Keratinocyte (primary cell): ENCODE results near the gene TCN1. TPM values are rescaled to one million over a fixed set of nuclear protein-coding genes. Genes with fewer than 3 reads are reported as not detected.

ENCODE experiments used
- DNase-seq: peaks from one replicate; pipeline ENCODE4 v3.0.0-alpha.2; 2011; ENCODE audit warnings: low read depth, missing footprints, low spot score
- FAIRE-seq: peaks from 2 replicates; lab custom pipeline; 2011; peaks lifted over from hg19 to GRCh38; lab: Jason Lieb, UNC
- H2AFZ ChIP-seq: 2 replicates; pipeline ENCODE4 v1.6.0; 2012; ENCODE audit warnings: low read length, control low read depth, inconsistent platforms; ENCODE audit not compliant: control insufficient read depth
- H3K27ac ChIP-seq: 2 replicates; pipeline ENCODE4 v1.5.1; 2011; ENCODE audit warnings: low read length; ENCODE audit not compliant: control insufficient read depth, insufficient read depth
- H3K27me3 ChIP-seq: 3 replicates; pipeline ENCODE4 v1.6.0; 2011; ENCODE audit warnings: low read length; ENCODE audit not compliant: control insufficient read depth, insufficient read depth; ENCODE audit errors: extremely low read depth
- H3K36me3 ChIP-seq, 2 experiments: 2 replicates in 1 of 2; 3 replicates in 1 of 2; pipeline ENCODE4 v1.5.1; 2011; ENCODE audit warnings: low read length in 2 of 2, mild to moderate bottlenecking in 1 of 2; ENCODE audit not compliant: control insufficient read depth in 2 of 2, insufficient read depth in 2 of 2; ENCODE audit errors: extremely low read depth in 1 of 2
- H3K4me1 ChIP-seq: 3 replicates; pipeline ENCODE4 v1.5.1; 2011; ENCODE audit warnings: low read length; ENCODE audit not compliant: control insufficient read depth, insufficient read depth; ENCODE audit errors: extremely low read depth
- H3K4me2 ChIP-seq: 3 replicates; pipeline ENCODE4 v1.6.0; 2011; ENCODE audit warnings: low read depth, low read length; ENCODE audit not compliant: control insufficient read depth, insufficient read depth; ENCODE audit errors: extremely low read depth
- H3K4me3 ChIP-seq, 3 experiments: fragments of 200-600 bp in 1 of 3; sonication (generic) in 1 of 3; 2 replicates in 2 of 3; 3 replicates in 1 of 3; pipeline ENCODE4 v1.5.1; 2011 to 2016; ENCODE audit warnings: low read length in 3 of 3, mild to moderate bottlenecking in 3 of 3, control low read depth in 2 of 3, inconsistent platforms in 1 of 3, low read depth in 1 of 3, mixed read lengths in 1 of 3, mixed run types in 1 of 3, moderate library complexity in 1 of 3; ENCODE audit not compliant: control insufficient read depth in 2 of 3, insufficient read depth in 2 of 3; ENCODE audit errors: extremely low read depth in 1 of 3
- H3K79me2 ChIP-seq: 2 replicates; pipeline ENCODE4 v1.6.0; 2012; ENCODE audit warnings: low read length; ENCODE audit not compliant: control insufficient read depth, insufficient read depth
- H3K9ac ChIP-seq: 3 replicates; pipeline ENCODE4 v1.6.0; 2011; ENCODE audit warnings: low read length; ENCODE audit not compliant: control insufficient read depth, insufficient read depth; ENCODE audit errors: extremely low read depth
- H3K9me1 ChIP-seq: 3 replicates; pipeline ENCODE4 v1.6.0; 2011; ENCODE audit warnings: low read length; ENCODE audit not compliant: control insufficient read depth, insufficient read depth; ENCODE audit errors: extremely low read depth
- H3K9me3 ChIP-seq: 2 replicates; pipeline ENCODE4 v1.5.1; 2012; ENCODE audit warnings: low read depth, low read length; ENCODE audit not compliant: control insufficient read depth
- H4K20me1 ChIP-seq: 3 replicates; pipeline ENCODE4 v1.6.0; 2011; ENCODE audit warnings: low read length; ENCODE audit not compliant: control insufficient read depth, insufficient read depth; ENCODE audit errors: extremely low read depth
- CTCF ChIP-seq, 3 experiments: IDR thresholded peaks in 1 of 3; conservative IDR thresholded peaks in 1 of 3; optimal IDR thresholded peaks in 1 of 3; 2 replicates in 2 of 3; 3 replicates in 1 of 3; pipeline versions ENCODE3 to v1.5.1; 2011; ENCODE audit warnings: low read length in 3 of 3, mild to moderate bottlenecking in 3 of 3, moderate library complexity in 2 of 3, control low read depth in 1 of 3, inconsistent platforms in 1 of 3; ENCODE audit not compliant: insufficient read depth in 2 of 3; ENCODE audit errors: extremely low read depth in 1 of 3
- EZH2 ChIP-seq: IDR thresholded peaks from one replicate; pipeline ENCODE4 v1.6.1; 2012; ENCODE audit warnings: inconsistent platforms, mild to moderate bottlenecking, low read length, moderate library complexity
- dilution Hi-C: fragments of 300-500 bp; cut with MboI; formaldehyde crosslinking; loops from one replicate; pipeline ENCODE4 v1.7.0; 2020; ENCODE audit warnings: low sequenced_read_pairs; ENCODE audit not compliant: extremely low pct_ligation_motif_present
- polyA plus RNA-seq, 5 experiments: library from polyadenylated mRNA; depleted of rRNA in 3 of 5; stranded (reverse) in 3 of 5; stranded (forward) in 1 of 5; unstranded in 1 of 5; fragments of >200 nt; gene quantifications; 1 replicate in 1 of 5; 2 replicates in 3 of 5; 3 replicates in 1 of 5; pipeline versions ENCODE4 v1.2.1 to v1.2.3, GENCODE V29; 2011 to 2012; ENCODE audit warnings: missing spikeins in 2 of 5, low read depth in 1 of 5, low replicate concordance in 1 of 5

Gene TCN1
- polyA plus RNA-seq, 1 donor (not counting 4 experiments of a cell fraction or from before 2014, with no cell fraction given): 3.7 TPM

GRCh38 chr11:59839615-59840014, 26.7 kb downstream of the TCN1 start:
- Histone ChIP-seq H2AFZ (no peak overlapping the region), H3K9me1 (no peaks in the 10 kb centered on the region), H3K4me1 (no peaks in the 10 kb centered on the region), H3K4me2 (no peak overlapping the region), H3K4me3 (no peak overlapping the region), H3K27ac (no peak overlapping the region), H3K36me3 (no peaks in the 10 kb centered on the region), H3K27me3 (no peaks in the 10 kb centered on the region), H3K9ac (no peak overlapping the region), H3K9me3 (no peaks in the 10 kb centered on the region), H4K20me1 (no peaks in the 10 kb centered on the region), H3K79me2 (no peaks in the 10 kb centered on the region)
- DNase-seq: no peak
- dilution Hi-C loops: no loop called here
- FAIRE-seq: no peak
- TF ChIP-seq CTCF (optimal IDR thresholded peaks at IDR 0.05 in 1 of 3, IDR thresholded peaks at IDR 0.05 in 1 of 3, conservative IDR thresholded peaks at IDR 0.05 in 1 of 3; ENCODE audit: extremely low read depth in 1 of 3, insufficient read depth in 2 of 3, low read length in 3 of 3): no peak
- TF ChIP-seq EZH2: no peak

GRCh38 chr11:59833602-59834001, 32.7 kb downstream of the TCN1 start:
- no peaks in the 10 kb centered on the region for H3K79me2 ChIP-seq
- H3K9me1 ChIP-seq: no peaks in the 10 kb centered on the region
- dilution Hi-C loops: no loop called here
- H3K4me2 ChIP-seq: no peak overlapping the region
- TF ChIP-seq CTCF (optimal IDR thresholded peaks at IDR 0.05 in 1 of 3, IDR thresholded peaks at IDR 0.05 in 1 of 3, conservative IDR thresholded peaks at IDR 0.05 in 1 of 3; ENCODE audit: extremely low read depth in 1 of 3, insufficient read depth in 2 of 3, low read length in 3 of 3): no peak
- FAIRE-seq (no peak), DNase-seq (no peak)
- no peaks in the 10 kb centered on the region for H3K4me1 ChIP-seq
- H3K4me3 ChIP-seq: no peak overlapping the region
- no peaks in the 10 kb centered on the region for H3K27me3 ChIP-seq
- no peak overlapping the region for H2AFZ ChIP-seq
- no peak overlapping the region for H3K27ac ChIP-seq
- no peak overlapping the region for H3K9ac ChIP-seq
- H3K36me3 ChIP-seq: no peaks in the 10 kb centered on the region
- H4K20me1 ChIP-seq: no peaks in the 10 kb centered on the region
- no peaks in the 10 kb centered on the region for H3K9me3 ChIP-seq
